Measurements from ENCODE around the gene RDH14. TPM values are rescaled to one million over a fixed set of nuclear protein-coding genes. Genes with fewer than 3 reads are reported as not detected.

RDH14 gene
- total RNA-seq, 1 donor from 2014 or later, result 50.3 TPM

DNA sequence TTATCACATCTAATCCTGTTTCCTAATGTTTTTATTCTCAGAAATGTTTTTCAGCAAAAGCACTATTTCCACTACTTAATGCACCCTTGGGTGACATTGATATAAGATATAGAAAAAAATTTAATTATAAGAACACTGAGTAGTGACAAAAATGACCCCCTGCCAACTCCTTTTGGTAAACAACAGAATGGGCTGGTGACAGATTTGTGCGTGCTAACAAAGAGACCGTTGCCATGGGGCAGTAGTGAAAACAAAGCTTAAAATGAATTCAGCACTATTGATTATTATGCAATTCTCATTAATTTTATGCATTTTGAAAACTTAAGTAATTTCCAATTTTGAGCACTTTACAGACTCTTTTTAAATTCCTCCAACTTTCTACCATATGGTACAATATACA, 33.1 kb downstream of the RDH14 start:
- ATAC-seq (no peak), DNase-seq (no peak)
- intact Hi-C loops (cut with micrococcal nuclease), result loop anchor here (10.0 kb wide), 1 partner anchor 217 kb away; no protein-coding TSS in a partner anchor

DNA sequence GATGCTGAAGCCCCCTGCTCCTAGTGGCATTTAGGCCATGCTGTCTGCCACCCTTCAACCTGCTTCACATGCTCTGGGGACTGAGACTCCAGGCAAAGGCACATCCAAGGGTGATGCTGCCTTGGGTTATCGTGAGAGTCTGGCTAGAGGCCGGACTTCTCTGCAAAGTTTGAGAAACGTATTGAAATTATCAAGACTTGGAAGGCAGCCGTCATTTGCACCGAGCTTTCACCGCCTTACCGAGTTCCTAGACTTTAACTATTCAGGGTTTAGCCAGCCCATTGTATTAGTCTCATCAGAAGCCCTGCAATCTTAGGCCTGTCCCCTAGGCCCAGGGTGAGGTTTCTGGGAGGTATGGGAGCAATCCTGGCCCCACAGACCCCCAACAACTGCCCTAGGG, 34.0 kb downstream of the RDH14 start:
- intact Hi-C loops (cut with micrococcal nuclease), result loop anchor here (10.0 kb wide), 1 partner anchor 218 kb away; no protein-coding TSS in a partner anchor
- peak; percentile 26 for ATAC-seq
- no peak for DNase-seq

DNA sequence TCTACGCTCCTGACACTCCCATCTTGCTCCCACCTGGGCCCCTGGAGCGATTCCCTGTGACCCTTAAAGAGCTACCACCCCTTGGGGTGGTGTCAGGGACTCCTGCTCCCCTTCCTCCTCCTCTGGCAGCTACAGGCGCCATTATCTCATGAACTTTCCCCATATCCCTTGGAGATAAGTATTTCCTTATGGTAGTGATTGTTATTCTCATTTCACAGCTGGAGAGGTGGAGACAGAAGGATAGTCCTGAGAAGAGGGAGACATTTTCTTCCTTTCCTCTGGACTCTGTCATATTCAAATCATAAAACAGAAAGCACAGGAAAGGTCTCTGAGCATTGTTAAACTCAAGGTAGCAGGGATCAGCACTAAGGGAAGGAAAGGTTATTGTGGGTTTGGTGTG, 34.6 kb downstream of the RDH14 start:
- peak; percentile 7 for ATAC-seq
- no peak for DNase-seq
- intact Hi-C loops (cut with micrococcal nuclease), result loop anchor here (10.0 kb wide), 1 partner anchor 219 kb away; no protein-coding TSS in a partner anchor

DNA sequence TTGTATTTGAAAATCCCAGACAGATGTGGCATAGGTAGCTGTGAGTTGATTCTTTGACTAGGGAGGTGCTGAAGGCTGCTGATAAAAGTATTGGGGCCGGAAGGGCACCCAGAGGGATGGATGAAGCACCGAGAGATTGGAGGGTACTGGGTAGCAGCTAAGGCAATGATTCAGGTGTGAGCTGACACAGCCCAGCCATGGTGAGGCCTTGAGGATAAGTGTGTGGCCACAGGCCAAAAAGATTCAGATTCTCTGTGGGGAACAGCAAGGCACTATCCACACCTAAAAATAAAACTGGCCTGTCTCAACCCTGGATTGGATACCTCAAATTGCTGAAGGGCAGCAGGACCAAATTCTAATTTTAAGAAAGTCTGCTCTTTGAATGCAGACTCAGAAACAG, 35.2 kb downstream of the RDH14 start:
- ATAC-seq (peak; percentile 89), DNase-seq (peak; percentile 74)
- intact Hi-C loops (cut with micrococcal nuclease), result loop anchor here (10.0 kb wide), 1 partner anchor 220 kb away; no protein-coding TSS in a partner anchor

DNA sequence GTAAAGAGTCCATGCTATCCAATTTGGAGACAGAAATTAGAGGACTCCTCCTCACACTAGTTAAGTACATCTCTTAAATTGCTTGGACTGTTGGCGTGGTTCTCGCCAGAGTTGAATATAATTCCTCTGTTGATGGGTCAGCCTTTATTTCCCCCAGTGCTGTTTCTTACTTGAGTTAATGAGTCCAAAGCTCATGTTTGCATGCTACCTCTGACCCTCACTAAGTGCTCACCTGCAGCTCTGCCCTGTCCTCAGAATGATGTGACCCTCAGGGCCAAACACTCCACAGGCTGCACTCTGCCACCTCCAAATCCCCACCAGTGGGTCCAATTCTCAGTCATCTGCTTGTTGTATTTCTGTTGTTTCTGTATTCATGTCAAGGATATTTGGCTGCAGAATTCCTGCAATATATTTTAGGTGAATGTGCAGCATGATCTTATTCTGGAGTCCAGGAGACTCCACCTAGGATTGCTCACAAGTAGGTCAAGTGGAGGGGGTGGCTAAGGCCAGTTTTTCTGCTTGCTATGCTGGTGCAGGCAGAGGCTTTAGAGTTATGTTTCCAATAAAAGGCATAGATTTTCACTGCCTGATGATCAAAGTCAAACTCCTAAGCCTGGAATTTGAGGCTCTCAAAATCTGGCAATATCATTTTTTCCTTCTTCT, 37.8 kb downstream of the RDH14 start:
- no peak for DNase-seq
- intact Hi-C loops (cut with micrococcal nuclease), result loop anchor here (5.0 to 10.0 kb wide), 2 partner anchors 222 to 1340 kb away; no protein-coding TSS in a partner anchor
- no peak for ATAC-seq

DNA sequence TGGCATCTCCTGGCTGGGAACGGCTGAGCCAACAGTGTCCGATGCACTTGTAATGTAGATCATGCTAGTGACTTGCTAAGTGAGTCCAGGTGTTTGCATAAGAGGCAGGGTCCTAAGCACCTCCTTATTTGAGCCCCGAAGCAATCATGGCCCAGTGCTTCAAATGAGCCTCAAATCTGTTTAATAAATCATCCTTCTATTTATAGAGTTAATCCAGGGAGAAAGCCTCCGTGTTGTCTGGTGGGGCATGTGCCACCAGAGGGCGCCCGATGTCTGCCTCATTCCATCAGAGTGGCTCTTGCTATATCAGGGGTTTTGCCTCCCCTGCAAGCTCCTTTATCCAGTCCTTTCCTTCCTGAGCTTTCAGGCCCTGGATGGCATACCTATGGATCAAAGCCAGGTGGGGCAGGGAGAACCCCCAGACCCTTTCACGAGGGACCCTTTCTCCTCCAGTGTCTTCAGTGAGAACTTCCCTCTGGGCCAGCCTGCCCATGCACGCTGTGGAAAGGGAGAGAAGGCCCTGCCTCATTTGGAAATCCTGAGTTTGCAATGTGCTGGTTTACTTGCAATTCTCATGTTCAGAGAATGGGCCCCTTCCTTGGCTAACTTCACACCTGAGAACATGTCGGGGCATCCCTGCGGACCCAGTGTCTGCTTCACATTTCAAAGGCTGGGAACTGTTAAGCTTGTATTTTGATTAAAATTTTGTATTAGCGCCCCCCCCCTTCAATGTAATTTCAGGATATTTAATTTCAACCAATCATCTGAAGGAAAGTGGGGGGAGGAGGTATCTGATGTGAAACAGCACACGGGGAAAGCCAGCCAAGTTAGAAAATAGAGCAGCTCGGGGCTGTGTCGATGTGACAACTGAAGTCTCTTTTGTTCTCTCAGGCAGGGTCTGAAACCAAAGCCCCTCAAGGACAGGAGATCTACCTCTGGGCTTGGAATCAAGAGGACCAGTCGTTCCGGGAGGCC, 39.7 kb downstream of the RDH14 start:
- peak; percentile 84 for ATAC-seq
- intact Hi-C loops (cut with micrococcal nuclease), result loop anchor here (5.0 to 10.0 kb wide), 2 partner anchors 224 to 1342 kb away; no protein-coding TSS in a partner anchor
- DNase-seq, result peak; percentile 93

DNA sequence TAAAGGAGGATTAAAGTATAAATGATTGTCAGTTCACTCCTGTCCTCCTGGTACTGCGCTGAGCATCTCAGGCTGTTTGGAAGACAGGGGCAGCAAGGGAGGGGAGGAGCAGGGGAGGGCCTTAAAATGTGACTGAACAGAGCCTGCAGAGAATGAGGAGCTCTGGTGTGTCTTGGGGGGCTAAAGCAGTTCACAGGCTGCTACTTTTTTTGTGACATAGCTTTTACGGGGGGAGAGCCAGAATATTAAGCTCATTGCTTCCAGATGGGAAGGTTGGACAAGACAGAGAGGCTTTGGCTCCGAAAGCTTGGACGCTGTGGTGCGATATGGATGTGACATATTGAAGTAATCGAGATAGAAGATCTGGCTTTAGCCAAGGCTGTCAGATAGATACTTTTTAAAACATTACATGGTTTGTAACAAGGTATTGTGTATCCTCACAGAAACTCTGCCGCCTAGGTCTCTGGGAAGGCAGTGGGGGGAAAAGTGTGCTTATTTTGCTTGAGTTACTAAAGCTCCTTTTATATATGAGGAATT, 40.5 kb downstream of the RDH14 start:
- ATAC-seq (peak; percentile 32), DNase-seq (peak; percentile 17)
- intact Hi-C loops (cut with micrococcal nuclease), result loop anchor here (5.0 to 10.0 kb wide), 2 partner anchors 225 to 1342 kb away; no protein-coding TSS in a partner anchor

DNA sequence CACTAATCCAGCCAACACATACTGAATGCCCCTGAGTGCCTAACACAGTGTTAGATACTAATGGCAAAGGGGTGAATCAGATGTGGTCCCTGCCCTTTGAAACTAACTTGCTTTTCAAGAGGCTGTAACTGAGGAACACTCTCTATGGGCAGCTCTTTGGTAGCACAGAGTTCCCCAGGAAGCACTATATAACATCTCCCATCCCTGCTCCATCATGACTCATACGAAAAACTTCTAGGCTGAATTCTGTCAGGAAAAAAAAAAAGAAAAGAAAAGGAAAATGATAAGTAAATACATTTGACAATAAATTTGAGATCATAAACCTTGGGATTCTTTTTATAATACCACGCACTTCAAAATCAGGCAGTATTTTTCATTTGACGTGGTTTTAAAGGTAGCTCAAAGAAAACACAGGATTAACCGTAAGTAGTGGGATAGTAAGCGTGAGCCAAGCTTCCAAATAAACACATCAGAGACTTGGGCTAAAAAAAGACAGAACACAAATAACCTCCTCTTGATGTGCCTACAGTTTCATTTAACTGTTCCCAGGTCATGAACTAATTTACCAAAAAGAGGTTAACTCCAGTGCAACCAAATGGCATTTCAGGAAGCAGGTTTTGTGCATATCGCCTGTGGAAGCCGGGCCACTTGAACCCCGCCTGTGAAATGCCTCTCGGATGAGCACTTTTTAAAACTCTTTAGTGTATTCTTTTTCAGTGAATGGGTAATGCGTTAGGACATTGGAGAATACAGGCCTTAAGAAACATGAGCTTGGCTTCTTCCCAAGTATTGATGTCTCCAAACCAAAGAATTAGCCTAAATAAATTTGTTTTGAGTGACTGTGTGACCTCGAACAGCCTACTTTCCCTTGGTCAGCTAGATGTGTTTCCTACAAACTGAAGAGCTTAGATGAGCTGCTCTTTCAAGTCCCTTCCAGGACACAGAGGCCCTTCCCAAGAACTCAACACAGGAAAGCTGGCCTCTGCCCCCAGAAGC, 42.0 kb downstream of the RDH14 start:
- DNase-seq, result no peak
- peak; percentile 33 for ATAC-seq
- intact Hi-C loops (cut with micrococcal nuclease), result no loop called here

DNA sequence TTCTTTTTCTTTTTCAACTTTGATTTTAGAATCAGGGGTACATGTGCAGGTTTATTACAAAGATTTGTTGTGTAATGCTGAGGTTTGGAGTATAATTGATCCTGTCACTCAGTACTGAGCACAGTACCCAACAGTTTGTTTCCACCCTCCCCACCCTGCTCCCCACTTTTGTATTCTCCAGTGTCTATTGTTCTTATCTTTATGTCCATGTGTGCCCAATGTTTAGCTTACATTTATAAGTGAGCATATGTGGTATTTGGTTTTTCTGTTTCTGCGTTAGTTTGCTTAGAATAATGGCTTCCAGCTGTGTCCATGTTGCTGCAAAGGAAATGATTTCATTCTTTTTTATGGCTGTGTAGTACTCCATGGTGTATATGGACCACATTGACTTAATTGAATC, 43.1 kb downstream of the RDH14 start:
- intact Hi-C loops (cut with micrococcal nuclease), result no loop called here
- DNase-seq (no peak), ATAC-seq (no peak)

DNA sequence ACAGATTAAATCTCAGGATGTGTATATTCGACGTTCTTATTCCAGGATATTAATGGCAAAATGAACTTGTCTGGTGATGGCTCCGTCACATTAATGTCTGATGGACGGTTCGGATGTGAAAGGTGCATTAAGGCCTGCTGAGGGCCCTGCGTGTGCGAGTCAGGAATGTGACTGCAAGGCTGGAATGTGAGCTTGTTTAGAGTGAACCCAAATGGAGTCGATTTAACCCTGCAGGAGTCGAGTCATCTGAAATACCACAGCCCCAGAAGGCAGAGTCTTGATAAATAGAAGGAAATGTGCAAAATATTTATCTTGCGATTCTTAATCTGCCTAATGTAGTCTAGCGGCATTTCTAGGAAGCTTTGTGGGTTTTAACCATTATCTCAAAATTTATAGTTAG, 44.3 kb downstream of the RDH14 start:
- DNase-seq (no peak), ATAC-seq (no peak)
- intact Hi-C loops (cut with micrococcal nuclease), result no loop called here

DNA sequence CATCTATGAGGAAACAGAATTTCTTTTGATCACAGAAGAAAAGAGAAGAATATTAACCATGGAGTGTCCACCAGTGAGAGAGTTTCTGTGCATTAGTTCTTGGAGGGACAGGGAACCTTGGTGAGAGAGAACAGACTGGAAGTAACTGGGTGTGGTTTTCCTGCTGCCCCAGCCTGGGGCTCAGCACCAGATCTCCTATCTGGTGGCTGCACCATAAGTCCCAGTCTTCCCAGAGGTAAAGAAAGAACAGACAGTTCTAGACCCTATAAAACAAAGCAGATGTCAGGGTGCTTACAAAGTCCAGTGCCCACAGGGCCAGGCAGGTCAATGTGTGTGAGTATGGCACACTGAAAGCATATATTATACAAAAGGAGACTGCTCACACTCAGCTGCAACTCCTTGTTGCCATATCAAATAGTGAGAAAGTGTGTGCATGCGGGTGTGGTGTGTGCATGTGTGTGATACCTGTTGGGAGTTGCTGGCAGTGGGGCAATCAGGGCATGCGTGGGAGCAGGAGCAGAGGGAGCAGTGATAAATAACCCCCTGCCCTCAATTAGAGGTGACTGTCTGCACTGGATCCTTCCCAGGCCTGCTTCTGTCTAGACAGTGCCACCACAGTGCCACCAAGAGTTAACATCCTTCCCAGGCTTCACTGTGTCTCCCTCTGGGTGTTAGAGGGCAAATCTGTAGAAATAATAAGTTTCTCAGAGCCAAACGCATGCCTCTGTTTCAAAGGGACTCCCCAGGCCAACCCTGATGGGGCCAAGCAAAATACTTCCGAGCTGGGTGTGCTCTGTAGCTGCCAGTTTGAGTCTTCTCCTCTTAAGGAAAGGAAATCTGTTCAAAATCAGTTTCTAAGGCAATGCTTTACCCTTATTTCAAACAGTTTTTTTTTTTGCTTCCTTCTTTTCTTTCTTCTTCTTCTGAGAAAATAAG, 45.7 kb downstream of the RDH14 start:
- DNase-seq (no peak), ATAC-seq (no peak)
- intact Hi-C loops (cut with micrococcal nuclease), result no loop called here

DNA sequence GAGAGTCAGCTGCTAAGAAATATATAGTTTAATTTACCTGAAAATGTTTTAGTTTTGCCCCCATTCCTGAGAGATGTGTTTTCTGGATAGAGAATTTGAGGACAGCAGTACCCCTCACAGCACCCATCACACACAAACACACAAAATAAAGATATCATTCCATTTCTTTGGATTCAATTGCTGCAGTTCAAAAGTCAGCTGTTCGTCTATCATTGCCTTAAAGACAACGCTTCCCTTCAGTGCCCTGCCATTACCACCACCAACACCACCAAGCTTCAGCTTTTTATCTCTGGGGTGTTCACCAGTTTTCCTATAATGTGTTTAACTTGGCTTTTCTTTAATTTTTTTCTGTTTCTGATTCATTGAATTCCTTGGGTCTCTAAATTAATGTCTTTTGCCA, 49.7 kb downstream of the RDH14 start:
- DNase-seq, result no peak
- ATAC-seq, result no peak
- intact Hi-C loops (cut with micrococcal nuclease), result no loop called here

DNA sequence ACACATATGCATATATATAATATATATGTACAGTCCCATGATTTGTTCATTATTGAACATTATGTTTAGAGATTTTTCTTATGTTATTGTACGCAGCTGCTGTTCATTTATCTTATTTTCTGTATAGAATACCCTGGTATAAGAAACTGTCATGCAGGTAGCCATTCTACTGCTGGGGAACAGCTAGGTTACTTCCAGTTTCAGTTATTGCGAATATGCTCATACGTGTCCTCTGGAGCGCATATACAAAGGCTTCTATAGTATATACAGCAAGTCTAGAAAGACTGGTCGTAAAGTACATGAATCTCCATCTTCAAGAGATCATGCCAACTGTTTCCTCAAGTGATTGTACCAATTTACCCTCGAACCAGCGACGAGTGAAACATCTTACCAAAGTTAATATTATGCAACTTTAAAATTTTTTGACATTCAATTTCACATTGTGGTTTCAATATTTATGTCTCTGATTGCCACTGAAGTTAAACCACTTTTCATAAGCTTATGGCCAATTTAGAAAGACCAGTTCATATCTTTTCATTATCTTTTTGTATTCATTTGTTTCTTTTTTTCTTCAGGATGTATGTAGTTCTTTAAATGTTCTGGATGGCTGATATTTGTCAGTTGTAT, 53.5 kb downstream of the RDH14 start:
- intact Hi-C loops (cut with micrococcal nuclease), result no loop called here
- DNase-seq, result no peak
- ATAC-seq, result no peak

DNA sequence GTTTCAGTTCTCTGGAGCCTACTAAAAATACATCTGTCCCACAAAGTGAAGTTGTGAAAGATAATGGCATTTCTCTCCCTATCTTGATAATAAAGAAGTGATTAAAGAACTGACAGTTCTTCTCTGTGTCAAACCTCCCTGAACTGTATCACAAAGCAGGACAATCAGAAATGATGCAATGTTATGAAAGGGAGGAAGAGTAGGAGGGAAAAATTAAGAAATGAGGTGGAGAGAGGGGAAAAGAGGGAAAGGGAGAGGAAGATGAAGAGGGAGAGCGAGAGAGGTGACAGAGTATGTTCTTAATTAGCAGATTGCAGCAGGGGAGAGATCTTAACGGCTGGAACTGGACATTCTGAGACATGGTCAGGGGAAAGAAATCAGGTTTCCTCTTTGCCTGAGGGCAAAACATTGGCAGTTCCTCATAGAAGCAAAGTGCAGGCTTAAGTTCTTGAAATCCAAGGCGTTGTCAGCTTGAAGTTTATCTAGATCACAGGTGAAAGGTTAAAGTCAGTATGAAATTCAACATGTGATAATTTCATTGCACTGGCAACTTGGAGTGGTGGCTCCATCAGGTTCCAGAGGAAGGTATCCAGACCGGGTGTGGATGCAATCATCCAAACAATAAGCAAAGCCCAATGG, 54.6 kb downstream of the RDH14 start:
- no peak for DNase-seq
- intact Hi-C loops (cut with micrococcal nuclease), result no loop called here
- no peak for ATAC-seq

Measured in left ventricle myocardium superior (tissue), 1 donor.